Measurements from ENCODE around the gene HPRT1.

The HPRT1 gene

DNA sequence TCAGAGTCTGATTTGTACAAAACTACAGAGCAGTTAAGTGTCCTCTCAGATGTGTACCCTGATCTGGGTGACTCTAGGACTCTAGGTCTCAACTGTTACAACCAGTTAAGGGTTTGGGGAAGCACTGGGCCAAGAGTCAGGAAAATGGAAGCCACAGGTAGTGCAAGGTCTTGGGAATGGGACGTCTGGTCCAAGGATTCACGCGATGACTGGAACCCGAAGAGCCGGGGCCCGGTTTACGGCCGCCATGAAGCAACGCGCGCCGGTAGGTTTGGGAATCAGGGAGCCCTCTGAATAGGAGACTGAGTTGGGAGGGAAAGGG lies 321 bp upstream of the HPRT1 start:
- no peaks in the 10 kb centered on the region for H3K27me3 ChIP-seq (ENCODE audit: control insufficient read depth, low read length)
- no peaks in the 10 kb centered on the region for H3K9me2 ChIP-seq (replicated peaks; ENCODE audit: control insufficient read depth, low read length)
- H4K20me1 ChIP-seq (ENCODE audit: control insufficient read depth, insufficient read depth, low read depth, low read length): no peaks in the 10 kb centered on the region
- peaks cover 36% of the 10 kb centered on the region for H3K4me1 ChIP-seq (ENCODE audit: control insufficient read depth, low read length)
- TF ChIP-seq, protein P1, sequence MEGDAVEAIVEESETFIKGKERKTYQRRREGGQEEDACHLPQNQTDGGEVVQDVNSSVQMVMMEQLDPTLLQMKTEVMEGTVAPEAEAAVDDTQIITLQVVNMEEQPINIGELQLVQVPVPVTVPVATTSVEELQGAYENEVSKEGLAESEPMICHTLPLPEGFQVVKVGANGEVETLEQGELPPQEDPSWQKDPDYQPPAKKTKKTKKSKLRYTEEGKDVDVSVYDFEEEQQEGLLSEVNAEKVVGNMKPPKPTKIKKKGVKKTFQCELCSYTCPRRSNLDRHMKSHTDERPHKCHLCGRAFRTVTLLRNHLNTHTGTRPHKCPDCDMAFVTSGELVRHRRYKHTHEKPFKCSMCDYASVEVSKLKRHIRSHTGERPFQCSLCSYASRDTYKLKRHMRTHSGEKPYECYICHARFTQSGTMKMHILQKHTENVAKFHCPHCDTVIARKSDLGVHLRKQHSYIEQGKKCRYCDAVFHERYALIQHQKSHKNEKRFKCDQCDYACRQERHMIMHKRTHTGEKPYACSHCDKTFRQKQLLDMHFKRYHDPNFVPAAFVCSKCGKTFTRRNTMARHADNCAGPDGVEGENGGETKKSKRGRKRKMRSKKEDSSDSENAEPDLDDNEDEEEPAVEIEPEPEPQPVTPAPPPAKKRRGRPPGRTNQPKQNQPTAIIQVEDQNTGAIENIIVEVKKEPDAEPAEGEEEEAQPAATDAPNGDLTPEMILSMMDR (IDR thresholded peaks at IDR 0.05; ENCODE audit: low read depth, low read length, poor library complexity, severe bottlenecking): no peak
- no peak for TF ChIP-seq EZH2phosphoT487 (IDR thresholded peaks at IDR 0.05; ENCODE audit: borderline replicate concordance, low read length)
- H3K27ac ChIP-seq (ENCODE audit: low read depth, low read length): no peak overlapping the region
- H3K79me2 ChIP-seq (ENCODE audit: control insufficient read depth, low read length): peaks cover 43% of the 10 kb centered on the region
- no peaks in the 10 kb centered on the region for H3F3A ChIP-seq (ENCODE audit: control insufficient read depth, insufficient read depth)
- no peaks in the 10 kb centered on the region for H3K9me3 ChIP-seq (ENCODE audit: control insufficient read depth, insufficient read depth, low read length)
- H3K36me3 ChIP-seq (ENCODE audit: control insufficient read depth, low read length): peaks cover 4% of the 10 kb centered on the region; the same call in 1 of the 2 replicates
- peak overlapping the region; percentile 93 for H3K4me2 ChIP-seq (ENCODE audit: low read length)
- H3K4me3 ChIP-seq (ENCODE audit: low read length): peak overlapping the region; percentile 82

DNA sequence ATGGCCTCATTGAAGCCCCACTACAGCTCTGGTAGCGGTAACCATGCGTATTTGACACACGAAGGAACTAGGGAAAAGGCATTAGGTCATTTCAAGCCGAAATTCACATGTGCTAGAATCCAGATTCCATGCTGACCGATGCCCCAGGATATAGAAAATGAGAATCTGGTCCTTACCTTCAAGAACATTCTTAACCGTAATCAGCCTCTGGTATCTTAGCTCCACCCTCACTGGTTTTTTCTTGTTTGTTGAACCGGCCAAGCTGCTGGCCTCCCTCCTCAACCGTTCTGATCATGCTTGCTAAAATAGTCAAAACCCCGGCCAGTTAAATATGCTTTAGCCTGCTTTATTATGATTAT lies 876 bp downstream of the HPRT1 start:
- no peak overlapping the region for H3K27ac ChIP-seq (ENCODE audit: low read depth, low read length)
- peak overlapping the region; percentile 79 for H3K4me2 ChIP-seq (ENCODE audit: low read length)
- peaks cover 55% of the 10 kb centered on the region for H3K79me2 ChIP-seq (ENCODE audit: control insufficient read depth, low read length)

DNA sequence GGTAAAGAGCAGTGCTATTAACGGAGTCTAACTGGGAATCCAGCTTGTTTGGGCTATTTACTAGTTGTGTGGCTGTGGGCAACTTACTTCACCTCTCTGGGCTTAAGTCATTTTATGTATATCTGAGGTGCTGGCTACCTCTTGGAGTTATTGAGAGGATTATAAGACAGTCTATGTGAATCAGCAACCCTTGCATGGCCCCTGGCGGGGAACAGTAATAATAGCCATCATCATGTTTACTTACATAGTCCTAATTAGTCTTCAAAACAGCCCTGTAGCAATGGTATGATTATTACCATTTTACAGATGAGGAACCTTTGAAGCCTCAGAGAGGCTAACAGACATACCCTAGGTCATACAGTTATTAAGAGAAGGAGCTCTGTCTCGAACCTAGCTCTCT lies 1.5 kb downstream of the HPRT1 start:
- Histone ChIP-seq H3K36me3 (ENCODE audit: control insufficient read depth, low read length) (peaks cover 5% of the 10 kb centered on the region; the same call in 1 of the 2 replicates), H3K79me2 (ENCODE audit: control insufficient read depth, low read length) (peaks cover 60% of the 10 kb centered on the region), H3K4me1 (ENCODE audit: control insufficient read depth, low read length) (peaks cover 36% of the 10 kb centered on the region), H3K4me3 (ENCODE audit: low read length) (peak overlapping the region; percentile 82), H4K20me1 (ENCODE audit: control insufficient read depth, insufficient read depth, low read depth, low read length) (no peaks in the 10 kb centered on the region), H3K27me3 (ENCODE audit: control insufficient read depth, low read length) (no peaks in the 10 kb centered on the region), H3K9me3 (ENCODE audit: control insufficient read depth, insufficient read depth, low read length) (no peaks in the 10 kb centered on the region), H3F3A (ENCODE audit: control insufficient read depth, insufficient read depth) (no peaks in the 10 kb centered on the region), H3K4me2 (ENCODE audit: low read length) (peak overlapping the region; percentile 79), H3K27ac (ENCODE audit: low read depth, low read length) (no peak overlapping the region), H3K9me2 (replicated peaks; ENCODE audit: control insufficient read depth, low read length) (no peaks in the 10 kb centered on the region)
- TF ChIP-seq, protein P1 (IDR thresholded peaks at IDR 0.05; ENCODE audit: low read depth, low read length, poor library complexity, severe bottlenecking): peak; percentile 28
- TF ChIP-seq EZH2phosphoT487 (IDR thresholded peaks at IDR 0.05; ENCODE audit: borderline replicate concordance, low read length): no peak

More for the DNA sequence above, 876 bp downstream of the HPRT1 start:
- Histone ChIP-seq H3K4me3 (ENCODE audit: low read length) (peak overlapping the region; percentile 82), H3K36me3 (ENCODE audit: control insufficient read depth, low read length) (peaks cover 4% of the 10 kb centered on the region; the same call in 1 of the 2 replicates), H3K9me2 (replicated peaks; ENCODE audit: control insufficient read depth, low read length) (no peaks in the 10 kb centered on the region), H4K20me1 (ENCODE audit: control insufficient read depth, insufficient read depth, low read depth, low read length) (no peaks in the 10 kb centered on the region), H3K4me1 (ENCODE audit: control insufficient read depth, low read length) (peaks cover 36% of the 10 kb centered on the region), H3K27me3 (ENCODE audit: control insufficient read depth, low read length) (no peaks in the 10 kb centered on the region), H3K9me3 (ENCODE audit: control insufficient read depth, insufficient read depth, low read length) (no peaks in the 10 kb centered on the region), H3F3A (ENCODE audit: control insufficient read depth, insufficient read depth) (no peaks in the 10 kb centered on the region)
- TF ChIP-seq, protein P1 (IDR thresholded peaks at IDR 0.05; ENCODE audit: low read depth, low read length, poor library complexity, severe bottlenecking): no peak
- TF ChIP-seq EZH2phosphoT487 (IDR thresholded peaks at IDR 0.05; ENCODE audit: borderline replicate concordance, low read length): no peak
